ENCODE data around the gene FHL1. TPM values are rescaled to one million over a fixed set of nuclear protein-coding genes. Genes with fewer than 3 reads are reported as not detected.

FHL1 gene
- total RNA-seq, 2 experiments from 2014 or later = 27.2 to 28.4 TPM

DNA sequence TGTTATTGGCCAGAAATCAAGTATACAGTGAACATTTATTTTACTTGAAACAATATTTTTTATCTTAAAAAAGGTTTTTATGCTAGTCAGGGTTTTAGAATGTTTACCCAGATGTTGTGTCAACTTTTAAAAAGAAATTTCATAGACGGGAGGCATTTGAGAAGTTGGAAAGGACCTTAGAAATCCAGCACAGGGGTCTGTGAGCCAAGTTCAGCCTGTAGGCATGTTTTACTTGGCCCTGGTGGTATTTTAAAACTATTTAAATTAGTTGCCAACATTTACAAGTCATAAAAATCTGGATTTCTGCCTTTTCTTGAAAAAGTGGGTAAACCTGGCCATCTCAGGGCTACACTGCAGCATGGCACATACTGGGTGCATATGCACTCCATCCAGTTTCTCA lies 25.5 kb upstream of the FHL1 start:
- ChIA-PET POLR2A (no interaction called here), CTCF (no interaction called here)
- H3K9me3 ChIP-seq (ENCODE audit: control insufficient read depth in 1 of 2, insufficient read depth in 1 of 2, low read length in 2 of 2) = no peaks in the 10 kb centered on the region
- no peak for ATAC-seq (ENCODE audit: poor library complexity)
- no peak overlapping the region for H3K27ac Mint-ChIP-seq
- no peaks in the 10 kb centered on the region for H3K36me3 Mint-ChIP-seq (ENCODE audit: low read depth)
- H3K27me3 Mint-ChIP-seq = no peaks in the 10 kb centered on the region
- no peak overlapping the region for H3K4me3 ChIP-seq (ENCODE audit: low read length)
- H3K4me1 ChIP-seq (ENCODE audit: insufficient read depth, low read length) = no peaks in the 10 kb centered on the region
- TF ChIP-seq CTCF (IDR thresholded peaks at IDR 0.05) = no peak
- intact Hi-C loops (cut with DNase I, micrococcal nuclease) = no loop called here
- H3K4me1 Mint-ChIP-seq (ENCODE audit: low read depth) = no peaks in the 10 kb centered on the region
- no peak overlapping the region for H3K27ac ChIP-seq (ENCODE audit: low read depth in 1 of 2, low read length in 2 of 2)
- no peak for DNase-seq
- no peaks in the 10 kb centered on the region for H3K9me3 Mint-ChIP-seq
- no peaks in the 10 kb centered on the region for H3K27me3 ChIP-seq (ENCODE audit: control insufficient read depth in 1 of 2, insufficient read depth in 2 of 2, low read length in 2 of 2)
- H3K36me3 ChIP-seq (ENCODE audit: insufficient read depth, low read length) = no peaks in the 10 kb centered on the region
- H3K4me3 Mint-ChIP-seq = no peak overlapping the region

- H3K27ac Mint-ChIP-seq = no peak overlapping the region
- no peaks in the 10 kb centered on the region for H3K9me3 Mint-ChIP-seq
- no peaks in the 10 kb centered on the region for H3K4me1 ChIP-seq (ENCODE audit: insufficient read depth, low read length)
- CTCF ChIA-PET = no interaction called here
- POLR2A ChIA-PET = no interaction called here
- no peaks in the 10 kb centered on the region for H3K36me3 ChIP-seq (ENCODE audit: insufficient read depth, low read length)
- H3K36me3 Mint-ChIP-seq (ENCODE audit: low read depth) = no peaks in the 10 kb centered on the region
- no peak overlapping the region for H3K4me3 Mint-ChIP-seq
- TF ChIP-seq CTCF (IDR thresholded peaks at IDR 0.05) = no peak
- intact Hi-C loops (cut with DNase I, micrococcal nuclease) = no loop called here
- DNase-seq (no peak), ATAC-seq (ENCODE audit: poor library complexity) (no peak)
- no peak overlapping the region for H3K27ac ChIP-seq (ENCODE audit: low read depth in 1 of 2, low read length in 2 of 2)
- H3K27me3 ChIP-seq (ENCODE audit: control insufficient read depth in 1 of 2, insufficient read depth in 2 of 2, low read length in 2 of 2) = no peaks in the 10 kb centered on the region
- H3K4me1 Mint-ChIP-seq (ENCODE audit: low read depth) = no peaks in the 10 kb centered on the region
- H3K27me3 Mint-ChIP-seq = no peaks in the 10 kb centered on the region
- H3K4me3 ChIP-seq (ENCODE audit: low read length) = no peak overlapping the region
- H3K9me3 ChIP-seq (ENCODE audit: control insufficient read depth in 1 of 2, insufficient read depth in 1 of 2, low read length in 2 of 2) = no peaks in the 10 kb centered on the region
Measured at GRCh38 chrX:136122207-136122606, 25.1 kb upstream of the FHL1 start.

GRCh38 chrX:136125106-136125505 lies 22.2 kb upstream of the FHL1 start:
- intact Hi-C loops (cut with DNase I, micrococcal nuclease) = no loop called here
- CTCF ChIA-PET = no interaction called here
- Mint-ChIP-seq H3K27me3 (no peaks in the 10 kb centered on the region), H3K36me3 (ENCODE audit: low read depth) (no peaks in the 10 kb centered on the region), H3K9me3 (no peaks in the 10 kb centered on the region), H3K4me1 (ENCODE audit: low read depth) (no peaks in the 10 kb centered on the region), H3K4me3 (no peak overlapping the region), H3K27ac (no peak overlapping the region)
- Histone ChIP-seq H3K4me3 (ENCODE audit: low read length) (no peak overlapping the region), H3K4me1 (ENCODE audit: insufficient read depth, low read length) (no peaks in the 10 kb centered on the region), H3K36me3 (ENCODE audit: insufficient read depth, low read length) (no peaks in the 10 kb centered on the region), H3K27me3 (ENCODE audit: control insufficient read depth in 1 of 2, insufficient read depth in 2 of 2, low read length in 2 of 2) (no peaks in the 10 kb centered on the region), H3K9me3 (ENCODE audit: control insufficient read depth in 1 of 2, insufficient read depth in 1 of 2, low read length in 2 of 2) (no peaks in the 10 kb centered on the region), H3K27ac (ENCODE audit: low read depth in 1 of 2, low read length in 2 of 2) (no peak overlapping the region)
- ATAC-seq (ENCODE audit: poor library complexity) (no peak), DNase-seq (no peak)
- POLR2A ChIA-PET = no interaction called here
- no peak for TF ChIP-seq CTCF (IDR thresholded peaks at IDR 0.05)
